ENCODE measurements around the gene HTRA3.

DNA sequence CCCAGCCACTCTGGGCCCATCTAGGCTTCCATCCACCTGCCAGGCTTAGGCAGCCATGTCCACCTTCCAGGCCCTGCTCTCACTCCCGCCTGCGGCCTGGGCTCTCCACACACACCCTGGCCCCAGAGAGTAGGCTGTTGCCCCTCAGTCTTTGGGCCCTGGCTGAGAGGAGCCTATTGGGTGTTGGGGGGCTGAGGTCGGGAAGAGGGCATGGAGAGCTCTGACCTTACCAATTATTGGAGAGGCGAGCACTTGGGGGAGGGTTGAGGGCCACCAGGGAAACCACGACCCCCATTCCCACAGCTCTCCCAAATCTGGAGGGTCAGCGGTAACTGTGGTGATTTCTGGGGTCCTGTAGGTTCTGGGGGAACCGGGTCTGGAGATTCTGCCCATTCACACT is 38.2 kb downstream of the HTRA3 start:
- TF ChIP-seq, protein P1, sequence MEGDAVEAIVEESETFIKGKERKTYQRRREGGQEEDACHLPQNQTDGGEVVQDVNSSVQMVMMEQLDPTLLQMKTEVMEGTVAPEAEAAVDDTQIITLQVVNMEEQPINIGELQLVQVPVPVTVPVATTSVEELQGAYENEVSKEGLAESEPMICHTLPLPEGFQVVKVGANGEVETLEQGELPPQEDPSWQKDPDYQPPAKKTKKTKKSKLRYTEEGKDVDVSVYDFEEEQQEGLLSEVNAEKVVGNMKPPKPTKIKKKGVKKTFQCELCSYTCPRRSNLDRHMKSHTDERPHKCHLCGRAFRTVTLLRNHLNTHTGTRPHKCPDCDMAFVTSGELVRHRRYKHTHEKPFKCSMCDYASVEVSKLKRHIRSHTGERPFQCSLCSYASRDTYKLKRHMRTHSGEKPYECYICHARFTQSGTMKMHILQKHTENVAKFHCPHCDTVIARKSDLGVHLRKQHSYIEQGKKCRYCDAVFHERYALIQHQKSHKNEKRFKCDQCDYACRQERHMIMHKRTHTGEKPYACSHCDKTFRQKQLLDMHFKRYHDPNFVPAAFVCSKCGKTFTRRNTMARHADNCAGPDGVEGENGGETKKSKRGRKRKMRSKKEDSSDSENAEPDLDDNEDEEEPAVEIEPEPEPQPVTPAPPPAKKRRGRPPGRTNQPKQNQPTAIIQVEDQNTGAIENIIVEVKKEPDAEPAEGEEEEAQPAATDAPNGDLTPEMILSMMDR (IDR thresholded peaks at IDR 0.05; ENCODE audit: poor library complexity), result no peak
- TF ChIP-seq EZH2 (IDR thresholded peaks at IDR 0.05; ENCODE audit: borderline replicate concordance), result no peak
- no peak for TF ChIP-seq EZH2phosphoT487 (IDR thresholded peaks at IDR 0.05; ENCODE audit: low read depth, severe bottlenecking, unreplicated experiment)

Measured in hepatocyte (in vitro differentiated cells).